ENCODE data around the gene GREB1. TPM values are rescaled to one million over a fixed set of nuclear protein-coding genes. Genes with fewer than 3 reads are reported as not detected.

The GREB1 gene
- total RNA-seq, 1 experiment from 2014 or later, result 6.2 TPM

DNA sequence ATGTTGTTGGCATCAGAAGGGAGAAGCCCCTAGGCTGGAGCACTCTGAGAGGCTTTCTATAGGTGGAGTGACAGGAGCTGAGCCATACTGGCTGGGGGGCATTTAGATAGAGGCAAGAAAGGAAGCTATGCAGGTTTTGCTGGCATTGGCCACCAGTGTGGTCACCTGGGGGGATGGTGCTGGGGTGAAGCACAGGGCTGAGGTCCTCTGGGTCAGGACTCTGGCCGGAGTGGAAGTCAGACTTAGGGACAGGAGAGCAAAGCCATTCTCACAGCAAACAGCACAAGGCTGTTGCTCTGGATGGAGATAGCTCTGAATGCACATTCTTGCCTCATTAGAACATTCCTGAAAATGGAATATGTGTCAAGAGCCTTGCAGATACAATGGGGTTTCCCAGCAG, 88.8 kb downstream of the GREB1 start:
- Histone ChIP-seq H3K27me3 (ENCODE audit: insufficient read depth, low read length) (no peaks in the 10 kb centered on the region), H3K36me3 (ENCODE audit: control insufficient read depth in 1 of 2, insufficient read depth in 2 of 2, low read length in 2 of 2) (no peaks in the 10 kb centered on the region), H3K4me2 (ENCODE audit: low read length) (no peak overlapping the region), H3K79me2 (ENCODE audit: insufficient read depth, low read length) (no peaks in the 10 kb centered on the region), H3K4me1 (ENCODE audit: control insufficient read depth in 1 of 2, insufficient read depth in 2 of 2, low read length in 2 of 2) (no peaks in the 10 kb centered on the region), H3K9ac (ENCODE audit: low read length) (no peak overlapping the region), H3K27ac (ENCODE audit: low read depth, low read length) (no peak overlapping the region), H3K9me2 (ENCODE audit: insufficient read depth) (no peaks in the 10 kb centered on the region), H4K20me1 (ENCODE audit: insufficient read depth) (no peaks in the 10 kb centered on the region), H3K4me3 (replicated peaks in 1 of 2; ENCODE audit: low read depth in 1 of 2, low read length in 2 of 2) (no peak overlapping the region), H3K9me3 (ENCODE audit: control insufficient read depth in 1 of 2, insufficient read depth in 1 of 2, low read depth in 1 of 2, low read length in 2 of 2) (no peaks in the 10 kb centered on the region), H2AFZ (ENCODE audit: low read depth, low read length, poor library complexity, severe bottlenecking) (no peak overlapping the region)
- ChIA-PET CTCF (no interaction called here), POLR2A (no interaction called here), RAD21 (ENCODE audit: low non-redundant PET in 1 of 2, low total read pairs in 2 of 2, uncharacterized antibody in 2 of 2, unreplicated experiment in 2 of 2) (no interaction called here)
- ATAC-seq (no peak), DNase-seq (ENCODE audit: low read depth, low spot score) (no peak)
- TF ChIP-seq, protein P1, sequence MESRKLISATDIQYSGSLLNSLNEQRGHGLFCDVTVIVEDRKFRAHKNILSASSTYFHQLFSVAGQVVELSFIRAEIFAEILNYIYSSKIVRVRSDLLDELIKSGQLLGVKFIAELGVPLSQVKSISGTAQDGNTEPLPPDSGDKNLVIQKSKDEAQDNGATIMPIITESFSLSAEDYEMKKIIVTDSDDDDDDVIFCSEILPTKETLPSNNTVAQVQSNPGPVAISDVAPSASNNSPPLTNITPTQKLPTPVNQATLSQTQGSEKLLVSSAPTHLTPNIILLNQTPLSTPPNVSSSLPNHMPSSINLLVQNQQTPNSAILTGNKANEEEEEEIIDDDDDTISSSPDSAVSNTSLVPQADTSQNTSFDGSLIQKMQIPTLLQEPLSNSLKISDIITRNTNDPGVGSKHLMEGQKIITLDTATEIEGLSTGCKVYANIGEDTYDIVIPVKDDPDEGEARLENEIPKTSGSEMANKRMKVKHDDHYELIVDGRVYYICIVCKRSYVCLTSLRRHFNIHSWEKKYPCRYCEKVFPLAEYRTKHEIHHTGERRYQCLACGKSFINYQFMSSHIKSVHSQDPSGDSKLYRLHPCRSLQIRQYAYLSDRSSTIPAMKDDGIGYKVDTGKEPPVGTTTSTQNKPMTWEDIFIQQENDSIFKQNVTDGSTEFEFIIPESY (IDR thresholded peaks at IDR 0.05; ENCODE audit: extremely low read depth, insufficient replicate concordance, low read length), result no peak
- TF ChIP-seq POLR2A (IDR thresholded peaks at IDR 0.05; ENCODE audit: borderline replicate concordance, extremely low read depth, insufficient read depth, insufficient read length) (no peak), POLR2AphosphoS5 (IDR thresholded peaks at IDR 0.05; ENCODE audit: low read depth, low read length) (no peak), RAD21 (IDR thresholded peaks at IDR 0.05; ENCODE audit: low read depth) (no peak), FOSL1 (IDR thresholded peaks at IDR 0.05; ENCODE audit: low read depth) (no peak), ELF1 (IDR thresholded peaks at IDR 0.05; ENCODE audit: borderline replicate concordance, low read depth) (no peak), JUND (IDR thresholded peaks at IDR 0.05) (no peak), SIN3A (IDR thresholded peaks at IDR 0.05; ENCODE audit: low read depth) (no peak), ZNF274 (IDR thresholded peaks at IDR 0.05; ENCODE audit: low read depth, low read length) (no peak), EZH2phosphoT487 (IDR thresholded peaks at IDR 0.05; ENCODE audit: borderline replicate concordance) (no peak), TCF7L2 (IDR thresholded peaks at IDR 0.05; ENCODE audit: borderline replicate concordance, extremely low read depth, insufficient read depth, insufficient read length) (no peak), CBX3 (IDR thresholded peaks at IDR 0.05; ENCODE audit: low read depth) (no peak)
- TF ChIP-seq, protein P2, sequence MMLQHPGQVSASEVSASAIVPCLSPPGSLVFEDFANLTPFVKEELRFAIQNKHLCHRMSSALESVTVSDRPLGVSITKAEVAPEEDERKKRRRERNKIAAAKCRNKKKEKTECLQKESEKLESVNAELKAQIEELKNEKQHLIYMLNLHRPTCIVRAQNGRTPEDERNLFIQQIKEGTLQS (IDR thresholded peaks at IDR 0.05), result no peak
- TF ChIP-seq, protein P3, sequence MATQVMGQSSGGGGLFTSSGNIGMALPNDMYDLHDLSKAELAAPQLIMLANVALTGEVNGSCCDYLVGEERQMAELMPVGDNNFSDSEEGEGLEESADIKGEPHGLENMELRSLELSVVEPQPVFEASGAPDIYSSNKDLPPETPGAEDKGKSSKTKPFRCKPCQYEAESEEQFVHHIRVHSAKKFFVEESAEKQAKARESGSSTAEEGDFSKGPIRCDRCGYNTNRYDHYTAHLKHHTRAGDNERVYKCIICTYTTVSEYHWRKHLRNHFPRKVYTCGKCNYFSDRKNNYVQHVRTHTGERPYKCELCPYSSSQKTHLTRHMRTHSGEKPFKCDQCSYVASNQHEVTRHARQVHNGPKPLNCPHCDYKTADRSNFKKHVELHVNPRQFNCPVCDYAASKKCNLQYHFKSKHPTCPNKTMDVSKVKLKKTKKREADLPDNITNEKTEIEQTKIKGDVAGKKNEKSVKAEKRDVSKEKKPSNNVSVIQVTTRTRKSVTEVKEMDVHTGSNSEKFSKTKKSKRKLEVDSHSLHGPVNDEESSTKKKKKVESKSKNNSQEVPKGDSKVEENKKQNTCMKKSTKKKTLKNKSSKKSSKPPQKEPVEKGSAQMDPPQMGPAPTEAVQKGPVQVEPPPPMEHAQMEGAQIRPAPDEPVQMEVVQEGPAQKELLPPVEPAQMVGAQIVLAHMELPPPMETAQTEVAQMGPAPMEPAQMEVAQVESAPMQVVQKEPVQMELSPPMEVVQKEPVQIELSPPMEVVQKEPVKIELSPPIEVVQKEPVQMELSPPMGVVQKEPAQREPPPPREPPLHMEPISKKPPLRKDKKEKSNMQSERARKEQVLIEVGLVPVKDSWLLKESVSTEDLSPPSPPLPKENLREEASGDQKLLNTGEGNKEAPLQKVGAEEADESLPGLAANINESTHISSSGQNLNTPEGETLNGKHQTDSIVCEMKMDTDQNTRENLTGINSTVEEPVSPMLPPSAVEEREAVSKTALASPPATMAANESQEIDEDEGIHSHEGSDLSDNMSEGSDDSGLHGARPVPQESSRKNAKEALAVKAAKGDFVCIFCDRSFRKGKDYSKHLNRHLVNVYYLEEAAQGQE (IDR thresholded peaks at IDR 0.05; ENCODE audit: low read depth), result no peak
- TF ChIP-seq, protein P4, sequence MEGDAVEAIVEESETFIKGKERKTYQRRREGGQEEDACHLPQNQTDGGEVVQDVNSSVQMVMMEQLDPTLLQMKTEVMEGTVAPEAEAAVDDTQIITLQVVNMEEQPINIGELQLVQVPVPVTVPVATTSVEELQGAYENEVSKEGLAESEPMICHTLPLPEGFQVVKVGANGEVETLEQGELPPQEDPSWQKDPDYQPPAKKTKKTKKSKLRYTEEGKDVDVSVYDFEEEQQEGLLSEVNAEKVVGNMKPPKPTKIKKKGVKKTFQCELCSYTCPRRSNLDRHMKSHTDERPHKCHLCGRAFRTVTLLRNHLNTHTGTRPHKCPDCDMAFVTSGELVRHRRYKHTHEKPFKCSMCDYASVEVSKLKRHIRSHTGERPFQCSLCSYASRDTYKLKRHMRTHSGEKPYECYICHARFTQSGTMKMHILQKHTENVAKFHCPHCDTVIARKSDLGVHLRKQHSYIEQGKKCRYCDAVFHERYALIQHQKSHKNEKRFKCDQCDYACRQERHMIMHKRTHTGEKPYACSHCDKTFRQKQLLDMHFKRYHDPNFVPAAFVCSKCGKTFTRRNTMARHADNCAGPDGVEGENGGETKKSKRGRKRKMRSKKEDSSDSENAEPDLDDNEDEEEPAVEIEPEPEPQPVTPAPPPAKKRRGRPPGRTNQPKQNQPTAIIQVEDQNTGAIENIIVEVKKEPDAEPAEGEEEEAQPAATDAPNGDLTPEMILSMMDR (IDR thresholded peaks at IDR 0.05 in 2 of 3, conservative IDR thresholded peaks at IDR 0.05 in 1 of 3; ENCODE audit: borderline replicate concordance in 1 of 3, insufficient read depth in 1 of 3, low read depth in 2 of 3, low read length in 2 of 3), result no peak
- intact Hi-C loops (cut with micrococcal nuclease), result no loop called here
- no TSS peak for BruUV-seq (replicated peaks)
